NT2/D1 (cell line): ENCODE data around the gene TCF21.

Experiments
- SUZ12 ChIP-seq: IDR thresholded peaks from 2 replicates; pipeline ENCODE4 v1.6.1; 2011; ENCODE audit not compliant: insufficient read length, insufficient read depth; ENCODE audit errors: extremely low read depth
- YY1 ChIP-seq: IDR thresholded peaks from 2 replicates; pipeline ENCODE4 v1.6.1; 2011; ENCODE audit not compliant: insufficient read length, insufficient read depth
- ZNF274 ChIP-seq: IDR thresholded peaks from 2 replicates; pipeline ENCODE4 v1.6.1; 2011; ENCODE audit warnings: mild to moderate bottlenecking, low read depth, low read length

DNA sequence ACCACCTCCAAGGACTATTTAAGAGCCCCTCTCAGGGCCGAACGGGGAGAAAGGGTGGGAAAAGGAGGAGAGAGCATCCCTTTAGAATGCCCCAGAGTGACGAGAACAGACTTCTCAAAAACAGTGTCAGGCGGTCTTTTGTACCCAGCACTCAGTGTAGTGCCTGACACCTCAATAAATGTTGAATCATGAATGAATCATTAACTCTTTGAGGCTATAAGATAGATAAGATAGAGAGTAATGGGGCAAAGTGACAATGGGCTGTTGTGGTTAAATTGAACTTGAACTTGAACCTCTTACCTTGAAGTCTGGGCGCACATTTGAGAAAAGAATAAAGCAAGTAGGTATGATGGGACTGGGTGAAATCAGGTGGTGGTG, 7.4 kb downstream of the TCF21 start:
- TF ChIP-seq SUZ12 (no peak), YY1 (no peak), ZNF274 (no peak)
